ENCODE measurements around the gene OR10A6.

The OR10A6 gene

DNA sequence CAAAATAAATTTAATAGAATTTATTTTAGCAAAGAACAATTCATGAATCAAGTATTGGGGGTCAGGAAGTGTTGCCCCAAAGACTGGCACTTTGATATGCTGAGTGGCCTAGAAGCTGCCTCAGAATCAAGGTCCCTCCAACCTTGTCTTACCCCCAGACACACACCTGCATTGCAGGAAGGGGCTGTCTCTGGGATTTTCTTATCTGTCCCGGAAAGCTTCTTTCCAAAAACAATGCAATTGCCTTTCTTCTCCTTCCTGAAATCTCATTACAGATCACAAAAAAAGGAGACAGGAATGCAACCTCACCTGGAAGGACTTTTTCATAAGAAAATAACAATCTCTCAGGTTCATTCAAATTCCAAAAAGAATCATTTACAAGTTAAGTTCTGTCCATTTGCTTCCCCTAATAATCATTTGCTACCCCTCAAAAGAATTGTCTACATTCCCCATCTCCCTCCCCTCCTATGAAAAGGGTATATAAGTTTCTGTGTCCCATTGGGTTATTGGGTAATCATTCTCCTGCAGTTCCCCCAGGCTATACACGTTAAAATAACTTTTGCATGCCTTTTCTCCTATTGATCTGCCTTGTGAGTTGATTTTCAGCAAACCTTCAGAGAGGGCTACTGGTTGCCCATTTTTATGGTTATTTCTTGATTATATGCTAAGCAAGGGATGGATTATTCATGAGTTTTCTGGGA, 21.3 kb downstream of the OR10A6 start:
- DNase-seq (ENCODE audit: low read depth): no peak

- DNase-seq (ENCODE audit: low read depth): no peak
Measured at GRCh38 chr11:7907121-7907520, 23.9 kb downstream of the OR10A6 start.

DNA sequence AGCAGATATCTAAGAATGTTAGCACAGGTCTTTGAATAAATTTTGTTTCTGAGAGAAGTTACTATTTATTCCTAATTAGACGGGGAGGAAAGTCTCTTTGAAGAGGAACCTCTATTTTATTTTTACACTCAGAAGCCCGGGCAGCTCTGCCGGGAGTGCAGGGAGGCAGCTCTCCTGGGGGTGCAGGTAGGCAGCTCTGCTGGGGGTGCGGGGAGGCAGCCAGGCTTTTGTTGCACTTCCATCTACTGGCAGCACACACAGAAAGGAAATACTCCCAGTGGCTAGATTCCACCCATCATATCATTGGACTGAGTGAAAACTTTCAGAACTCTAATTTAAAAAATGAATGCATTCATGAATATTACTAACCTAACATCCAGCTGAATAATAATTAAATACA, 24.6 kb downstream of the OR10A6 start:
- no peak for DNase-seq (ENCODE audit: low read depth)

GRCh38 chr11:7905961-7906429, 25.1 kb downstream of the OR10A6 start:
- DNase-seq (ENCODE audit: low read depth): no peak

- DNase-seq (ENCODE audit: low read depth): no peak
Measured at GRCh38 chr11:7905549-7905948, 25.5 kb downstream of the OR10A6 start.

DNA sequence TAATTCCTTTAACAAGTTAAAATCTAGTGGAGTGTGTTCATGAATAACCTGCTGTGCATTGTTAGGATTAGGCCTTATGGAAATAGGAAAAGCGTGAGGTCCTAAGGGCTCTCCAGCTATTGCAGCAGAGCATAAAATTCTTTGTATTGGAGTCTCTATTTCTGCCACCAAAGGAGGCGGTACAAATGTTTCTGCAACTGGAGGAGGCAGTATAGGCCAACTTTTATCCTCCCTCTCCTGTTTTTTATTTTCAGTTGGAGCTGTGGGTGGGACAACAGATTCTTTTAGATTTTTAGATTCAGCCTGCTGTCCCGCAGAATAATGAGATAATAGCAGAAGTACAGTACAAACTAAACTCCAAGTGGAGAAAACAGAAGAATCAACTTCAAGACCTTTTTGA, 26.2 kb downstream of the OR10A6 start:
- no peak for DNase-seq (ENCODE audit: low read depth)

DNA sequence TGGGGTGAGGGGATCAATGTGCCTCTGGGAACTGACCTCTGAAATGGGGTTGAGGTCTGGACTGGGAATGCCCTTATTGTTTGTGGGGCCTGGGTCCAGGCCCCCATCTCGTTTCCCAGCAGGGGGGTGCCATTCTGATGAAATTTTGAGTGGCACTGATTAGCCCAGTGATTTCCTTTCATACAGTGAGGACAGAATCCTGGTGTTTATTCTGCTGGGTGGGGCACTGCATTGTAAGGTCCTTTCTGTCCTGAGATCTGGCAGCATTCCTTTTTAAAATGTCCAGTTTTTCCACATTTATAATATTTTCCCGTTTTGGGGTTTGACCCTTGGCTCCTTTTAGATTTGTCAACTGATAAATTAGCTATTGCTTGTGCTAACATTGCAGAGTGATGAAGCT, 27.1 kb downstream of the OR10A6 start:
- DNase-seq (ENCODE audit: low read depth): no peak

DNA sequence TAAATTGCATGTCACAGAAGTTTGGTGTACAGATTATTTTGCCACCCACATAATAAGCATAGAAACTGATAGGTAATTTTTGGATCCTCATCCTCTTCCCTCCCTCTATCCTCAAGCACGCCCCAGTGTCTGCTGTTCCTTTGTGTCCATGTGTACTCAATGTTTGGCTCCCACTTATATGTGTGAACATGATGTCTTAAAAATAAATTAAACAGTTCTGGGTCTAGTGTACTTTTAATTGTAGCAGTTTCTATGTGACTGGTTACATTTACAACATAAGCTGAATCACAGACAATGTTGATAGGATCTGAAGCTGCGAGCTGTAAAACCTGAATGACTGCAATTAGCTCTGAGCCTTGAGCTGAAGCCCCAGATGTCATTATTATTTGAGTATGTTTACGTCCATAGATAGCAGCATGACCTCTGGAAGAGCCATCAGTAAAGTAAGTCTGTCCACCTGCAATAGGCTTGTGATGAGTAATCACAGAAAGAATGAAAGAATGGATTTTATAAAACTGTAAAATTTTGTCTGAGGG, 29.7 kb downstream of the OR10A6 start:
- DNase-seq (ENCODE audit: low read depth): no peak

GRCh38 chr11:7900686-7901085, 30.4 kb downstream of the OR10A6 start:
- no peak for DNase-seq (ENCODE audit: low read depth)

DNA sequence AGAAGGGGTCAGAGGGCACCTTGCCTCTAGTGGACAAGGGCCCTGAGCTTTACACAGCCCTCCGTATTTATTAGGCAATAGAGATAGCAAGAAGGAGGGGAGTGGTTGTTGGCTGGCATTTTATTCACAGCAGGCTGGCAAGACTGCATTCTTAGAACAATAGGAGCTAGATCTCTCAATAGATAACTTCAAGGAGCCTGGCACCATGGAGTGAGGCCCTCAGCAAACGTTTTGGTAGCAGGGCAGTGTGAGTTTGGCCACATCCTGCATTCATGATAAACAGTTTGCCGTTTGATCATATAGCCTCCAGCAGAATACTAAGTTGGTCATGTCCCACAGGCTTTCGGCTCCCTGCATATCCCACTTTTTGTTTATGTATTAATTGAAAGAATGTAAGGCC, 31.6 kb downstream of the OR10A6 start:
- DNase-seq (ENCODE audit: low read depth): no peak

DNA sequence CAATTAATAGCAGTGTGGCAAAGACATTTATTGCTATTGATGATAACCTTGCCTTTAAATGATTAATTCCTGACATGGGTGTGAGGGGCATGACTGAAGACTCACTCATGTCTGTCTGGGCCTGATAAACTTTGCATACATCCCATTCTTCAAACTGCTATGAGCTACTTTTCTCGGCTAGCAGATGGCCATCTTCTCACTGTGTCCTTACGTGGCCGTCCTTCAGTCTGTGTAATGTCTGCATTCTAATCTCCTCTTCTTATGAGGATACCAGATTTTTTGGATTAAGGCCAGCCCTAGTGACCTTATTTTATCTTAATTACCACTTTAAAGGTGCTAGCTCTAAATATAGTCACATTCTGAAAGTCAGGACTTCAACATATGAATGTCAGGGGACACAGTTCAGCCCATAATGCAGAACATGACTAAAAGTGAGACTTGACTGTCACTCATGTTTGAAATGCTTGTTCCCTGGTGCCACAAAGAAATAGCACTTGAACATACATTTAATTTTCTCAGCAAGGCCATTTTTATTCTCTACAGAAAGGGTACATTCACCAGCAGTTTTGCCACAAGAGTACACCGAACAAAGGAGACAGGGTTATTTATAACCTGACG, 32.3 kb downstream of the OR10A6 start:
- DNase-seq (ENCODE audit: low read depth): no peak

DNA sequence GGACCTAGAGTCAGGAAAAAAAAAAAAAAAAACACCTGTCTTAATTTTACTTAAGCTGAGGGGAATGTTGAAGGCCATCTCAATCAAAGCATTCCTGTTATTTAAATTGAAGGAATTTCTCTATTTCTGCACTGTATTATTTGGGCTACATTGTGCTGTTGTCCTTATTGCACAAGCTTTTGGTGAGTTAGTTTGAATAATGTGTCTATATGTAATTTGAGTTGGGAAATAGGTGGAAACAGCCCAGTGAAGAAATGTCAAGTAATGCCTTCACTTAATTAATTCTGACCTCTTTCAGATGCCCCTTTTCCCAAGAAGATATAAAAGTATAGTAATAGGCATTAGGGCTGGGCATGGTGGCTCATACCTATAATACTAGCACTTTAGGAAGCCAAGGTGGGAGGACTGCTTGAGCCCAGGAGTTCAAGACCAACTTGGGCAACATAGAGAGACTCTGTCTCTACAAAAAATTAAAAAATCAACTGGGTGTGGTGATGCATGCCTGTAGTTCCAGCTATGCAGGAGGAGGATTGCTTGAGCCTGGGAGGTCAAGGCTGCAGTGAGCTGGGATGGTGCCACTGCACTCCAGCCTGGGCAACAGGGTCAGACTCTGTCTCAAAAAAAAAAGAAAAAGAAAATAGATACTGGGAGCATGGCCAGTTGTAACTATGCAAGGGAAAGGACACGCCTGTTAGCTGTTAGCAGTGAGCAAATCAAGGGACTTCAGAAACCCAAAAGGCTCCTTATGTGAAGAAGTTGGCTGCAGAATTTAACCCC, 34.9 kb downstream of the OR10A6 start:
- no peak for DNase-seq (ENCODE audit: low read depth)

GRCh38 chr11:7894251-7894650, 36.8 kb downstream of the OR10A6 start:
- no peak for DNase-seq (ENCODE audit: low read depth)

GRCh38 chr11:7893796-7894195, 37.3 kb downstream of the OR10A6 start:
- DNase-seq (ENCODE audit: low read depth): no peak

- no peak for DNase-seq (ENCODE audit: low read depth)
Measured at GRCh38 chr11:7892840-7893254, 38.2 kb downstream of the OR10A6 start.

GRCh38 chr11:7892059-7892699, 38.9 kb downstream of the OR10A6 start:
- DNase-seq (ENCODE audit: low read depth): no peak

DNA sequence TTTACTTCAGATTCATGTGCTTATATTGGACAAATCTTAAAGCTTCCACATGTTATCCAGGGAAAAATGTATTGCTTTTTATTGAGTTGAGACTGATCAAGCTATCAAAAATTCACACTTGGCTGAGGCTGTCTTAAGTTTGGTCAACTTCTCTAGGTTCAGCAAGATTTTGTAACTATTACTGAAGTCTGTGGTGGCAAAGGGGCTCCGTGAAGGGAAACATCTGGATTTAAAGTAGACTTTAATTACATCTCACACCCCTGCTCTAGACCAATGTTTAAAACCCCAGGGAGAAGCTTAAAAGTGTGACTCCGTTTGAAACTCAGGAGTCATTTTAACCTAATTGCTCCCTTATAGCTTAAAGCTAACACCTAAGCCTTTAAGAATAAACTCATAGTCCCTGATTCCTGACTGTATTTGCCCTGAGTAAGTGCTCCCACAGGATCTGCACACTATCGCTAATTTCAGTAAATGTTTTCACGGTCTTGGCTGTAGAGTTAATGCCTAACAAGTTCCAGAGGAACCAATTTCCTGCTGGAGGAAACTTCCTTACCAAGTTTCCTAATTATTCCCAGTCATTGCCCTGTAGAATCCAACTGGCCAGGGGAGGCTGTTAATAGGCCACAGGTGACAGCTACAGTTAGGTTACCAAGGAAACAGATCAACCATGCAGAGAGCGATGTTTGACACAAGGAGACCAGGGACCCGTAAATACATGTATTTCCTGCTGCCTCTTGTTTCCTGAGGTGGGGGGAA, 40.5 kb downstream of the OR10A6 start:
- DNase-seq (ENCODE audit: low read depth): no peak

DNA sequence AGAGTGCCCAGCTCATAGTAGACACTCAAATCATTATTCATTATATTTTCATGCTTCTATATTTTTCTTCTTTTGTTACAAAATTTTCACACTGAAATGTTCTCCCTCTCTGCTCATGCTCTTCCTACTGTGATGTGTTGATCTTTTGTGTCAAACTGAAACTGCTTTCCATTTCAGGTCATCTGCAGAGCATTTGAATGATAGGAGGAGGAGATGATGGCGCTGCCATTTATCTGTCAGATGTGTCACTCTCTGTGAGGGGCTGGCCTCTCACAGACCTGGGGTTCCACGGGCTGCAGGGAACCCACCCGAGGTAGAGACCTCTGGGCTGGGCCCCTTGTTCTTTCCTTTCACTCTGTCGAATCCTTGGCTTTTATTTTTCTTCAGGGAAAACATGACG, 41.1 kb downstream of the OR10A6 start:
- DNase-seq (ENCODE audit: low read depth): no peak

- no peak for DNase-seq (ENCODE audit: low read depth)
Measured at GRCh38 chr11:7882860-7883259, 48.2 kb downstream of the OR10A6 start.
